Upper lobe of left lung (tissue), 6 donors: ENCODE data around the gene CLEC7A. TPM values are rescaled to one million over a fixed set of nuclear protein-coding genes. Genes with fewer than 3 reads are reported as not detected.

Experiments
- ATAC-seq, 2 donors: fragments of 200-7000 bp; cut with Tn5 transposase; one replicate each; pipeline ENCODE4 v1.9.1; 2022; ENCODE audit warnings: mild to moderate bottlenecking in 2 of 2, moderate library complexity in 2 of 2; ENCODE audit not compliant: low FRiP score in 2 of 2
- DNase-seq, 2 donors: peaks; one replicate each; pipeline ENCODE4 v3.0.0-alpha.2; 2019 to 2020
- H3K27ac ChIP-seq, 4 donors: fragments of 200-600 bp; sonication (generic); one replicate each; pipeline ENCODE4 v1.5.1; 2016 to 2019
- H3K27me3 ChIP-seq, 4 donors: fragments of 200-600 bp; sonication (generic); one replicate each; pipeline ENCODE4 v1.5.1; 2017 to 2019
- H3K36me3 ChIP-seq, 4 donors: fragments of 200-600 bp; sonication (generic); one replicate each; pipeline ENCODE4 v1.5.1; 2016 to 2019
- H3K4me1 ChIP-seq, 4 donors: fragments of 200-600 bp; sonication (generic); one replicate each; pipeline ENCODE4 v1.5.1; 2018 to 2019
- H3K4me3 ChIP-seq, 4 donors: fragments of 200-600 bp; sonication (generic); one replicate each; pipeline ENCODE4 v1.5.1; 2017 to 2019; ENCODE audit warnings: mild to moderate bottlenecking in 2 of 4, moderate library complexity in 1 of 4
- H3K9me3 ChIP-seq, 4 donors: fragments of 200-600 bp; sonication (generic); one replicate each; pipeline ENCODE4 v1.5.1; 2018 to 2019
- EP300 ChIP-seq, 4 donors: sonication (generic); formaldehyde crosslinking; IDR thresholded peaks; one replicate each; pipeline ENCODE4 v1.5.1; 2017; ENCODE audit warnings: antibody characterized with exemption in 4 of 4, control low read depth in 2 of 4
- POLR2A ChIP-seq, 4 donors: fragments of 450-650 bp; IDR thresholded peaks; one replicate each; pipeline ENCODE4 v1.5.1; 2016 to 2017; ENCODE audit warnings: antibody characterized with exemption in 4 of 4, mild to moderate bottlenecking in 2 of 4
- POLR2AphosphoS5 ChIP-seq, 2 donors: sonication (generic); formaldehyde crosslinking; IDR thresholded peaks; one replicate each; pipeline ENCODE4 v1.5.1; 2017; ENCODE audit warnings: antibody characterized with exemption in 2 of 2
- WGBS, 2 donors: methylation state at CpG; one replicate each; pipeline ENCODE4 v1.1.5; 2017 to 2018; 5-methylcytosine and 5-hydroxymethylcytosine counted together
- total RNA-seq, 6 donors: library from RNA; depleted of rRNA in 4 of 6; stranded (reverse); fragments of >200 nt in 4 of 6; gene quantifications; one replicate each; pipeline versions ENCODE4 v1.1.0 to v1.2.1, GENCODE V29; 2016 to 2021
- TF ChIP-seq, protein P1 (sequence below), 6 experiments: fragments of 450-650 bp in 4 of 6; fragments of 200-600 bp in 2 of 6; sonication (generic) in 2 of 6; IDR thresholded peaks; one replicate each; pipeline ENCODE4 v1.5.1; 2016 to 2019; ENCODE audit warnings: antibody characterized with exemption in 6 of 6
- donor health status: DM: no; HTN: no; CAD: no; lungs with moderate emphysema.
- donor health status: DM: no; HTN: yes; CAD: no; lungs with severe emphysema.

CLEC7A gene
- total RNA-seq, 6 donors from 2014 or later = 17.4 to 87.8 (median 28.1) TPM

DNA sequence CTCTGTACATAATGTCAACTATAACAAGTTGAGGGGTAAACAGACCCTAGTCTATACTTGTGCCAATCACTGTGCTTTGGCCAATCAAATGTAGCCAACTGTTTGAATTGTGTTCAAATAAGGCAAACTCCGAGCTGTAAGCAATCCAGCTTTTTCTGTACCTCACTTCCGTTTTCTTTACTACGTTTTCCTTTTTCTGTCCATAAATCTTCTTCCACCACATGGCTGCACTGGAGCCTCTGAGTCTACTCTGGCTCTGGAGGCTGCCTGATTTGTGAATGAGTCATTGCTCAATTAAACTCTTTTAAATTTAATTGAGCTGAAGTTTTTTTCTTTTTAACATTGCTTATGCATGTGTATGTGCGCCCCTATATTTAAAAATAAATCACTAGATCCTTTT is 60.9 kb downstream of the CLEC7A start:
- peak in 1 of 2 donors; percentile 77 for ATAC-seq
- DNase-seq = peak in 1 of 2 donors; percentile 29
- Histone ChIP-seq H3K4me3 (no peak overlapping the region), H3K36me3 (peaks cover 0 to 9% (median 0%) of the 10 kb centered on the region in 4 donors), H3K27ac (peak overlapping the region; percentile 55 to 87 (median 74)), H3K27me3 (no peaks in the 10 kb centered on the region), H3K9me3 (no peaks in the 10 kb centered on the region), H3K4me1 (peaks cover 3 to 23% (median 7%) of the 10 kb centered on the region in 4 donors)
- WGBS, 2 donors = 39 to 42% methylated on average over 4 of the region's 4 CpGs
- TF ChIP-seq, protein P1, sequence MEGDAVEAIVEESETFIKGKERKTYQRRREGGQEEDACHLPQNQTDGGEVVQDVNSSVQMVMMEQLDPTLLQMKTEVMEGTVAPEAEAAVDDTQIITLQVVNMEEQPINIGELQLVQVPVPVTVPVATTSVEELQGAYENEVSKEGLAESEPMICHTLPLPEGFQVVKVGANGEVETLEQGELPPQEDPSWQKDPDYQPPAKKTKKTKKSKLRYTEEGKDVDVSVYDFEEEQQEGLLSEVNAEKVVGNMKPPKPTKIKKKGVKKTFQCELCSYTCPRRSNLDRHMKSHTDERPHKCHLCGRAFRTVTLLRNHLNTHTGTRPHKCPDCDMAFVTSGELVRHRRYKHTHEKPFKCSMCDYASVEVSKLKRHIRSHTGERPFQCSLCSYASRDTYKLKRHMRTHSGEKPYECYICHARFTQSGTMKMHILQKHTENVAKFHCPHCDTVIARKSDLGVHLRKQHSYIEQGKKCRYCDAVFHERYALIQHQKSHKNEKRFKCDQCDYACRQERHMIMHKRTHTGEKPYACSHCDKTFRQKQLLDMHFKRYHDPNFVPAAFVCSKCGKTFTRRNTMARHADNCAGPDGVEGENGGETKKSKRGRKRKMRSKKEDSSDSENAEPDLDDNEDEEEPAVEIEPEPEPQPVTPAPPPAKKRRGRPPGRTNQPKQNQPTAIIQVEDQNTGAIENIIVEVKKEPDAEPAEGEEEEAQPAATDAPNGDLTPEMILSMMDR (IDR thresholded peaks at IDR 0.05) = no peak
- no peak for TF ChIP-seq POLR2A (IDR thresholded peaks at IDR 0.05)
- no peak for TF ChIP-seq POLR2AphosphoS5 (IDR thresholded peaks at IDR 0.05)
- no peak for TF ChIP-seq EP300 (IDR thresholded peaks at IDR 0.05)

DNA sequence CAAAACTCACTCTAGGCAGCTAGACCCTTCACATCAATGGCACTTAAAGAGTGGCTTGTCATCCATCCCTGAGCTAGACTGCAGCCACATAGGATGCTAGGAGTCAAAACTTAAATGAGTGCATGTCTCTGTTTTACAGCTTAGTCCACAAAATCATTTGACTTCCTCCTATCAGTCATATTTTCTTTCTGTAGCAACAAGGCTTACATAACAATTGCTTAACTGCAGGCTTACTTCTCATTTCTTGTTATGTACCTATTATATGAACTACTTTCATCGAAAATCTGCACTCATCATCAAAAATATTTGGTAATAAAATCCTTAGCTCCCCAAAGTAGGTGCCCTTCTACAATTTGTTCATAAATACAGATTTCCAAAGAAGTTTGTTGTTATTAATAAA is 61.4 kb downstream of the CLEC7A start:
- TF ChIP-seq EP300 (IDR thresholded peaks at IDR 0.05) (peak in 1 of 4 donors; percentile 11), POLR2A (IDR thresholded peaks at IDR 0.05) (peak in 1 of 4 donors; percentile 14), POLR2AphosphoS5 (IDR thresholded peaks at IDR 0.05) (peak in 1 of 2 donors; percentile 70)
- TF ChIP-seq, protein P1 (IDR thresholded peaks at IDR 0.05) = no peak
- H3K27ac ChIP-seq = peak overlapping the region; percentile 55 to 87 (median 74)
- ATAC-seq = peak in 1 of 2 donors; percentile 79

GRCh38 chr12:10067942-10068341 is 62.1 kb downstream of the CLEC7A start:
- TF ChIP-seq, protein P1 (IDR thresholded peaks at IDR 0.05) = no peak
- peak in 1 of 4 donors; percentile 14 for TF ChIP-seq POLR2A (IDR thresholded peaks at IDR 0.05)
- TF ChIP-seq EP300 (IDR thresholded peaks at IDR 0.05) = peak in 3 of 4 donors; percentile 54 to 88 (median 81)
- peak; percentile 68 to 82 for TF ChIP-seq POLR2AphosphoS5 (IDR thresholded peaks at IDR 0.05)
- WGBS, 2 donors = 11 to 14% methylated on average over 3 of the region's 3 CpGs
- Histone ChIP-seq H3K4me3 (no peak overlapping the region), H3K36me3 (peaks cover 0 to 4% (median 1%) of the 10 kb centered on the region in 4 donors), H3K4me1 (peaks cover 3 to 23% (median 7%) of the 10 kb centered on the region in 4 donors), H3K27me3 (no peaks in the 10 kb centered on the region), H3K9me3 (no peaks in the 10 kb centered on the region), H3K27ac (peak overlapping the region; percentile 55 to 87 (median 74))
- peak in 1 of 2 donors; percentile 62 for ATAC-seq
- no peak for DNase-seq

More for the DNA sequence above, 61.4 kb downstream of the CLEC7A start:
- peaks cover 0 to 5% (median 0%) of the 10 kb centered on the region in 4 donors for H3K36me3 ChIP-seq
- DNase-seq = no peak
- WGBS, 2 donors = 49 to 53% methylated on average over 1 of the region's 1 CpG
- H3K9me3 ChIP-seq = no peaks in the 10 kb centered on the region
- H3K27me3 ChIP-seq = no peaks in the 10 kb centered on the region
- no peak overlapping the region for H3K4me3 ChIP-seq
- peaks cover 3 to 23% (median 7%) of the 10 kb centered on the region in 4 donors for H3K4me1 ChIP-seq

GRCh38 chr12:10067264-10067663 is 62.7 kb downstream of the CLEC7A start:
- Histone ChIP-seq H3K27ac (peak overlapping the region in 3 of 4 donors; percentile 71 to 87 (median 77)), H3K9me3 (no peaks in the 10 kb centered on the region), H3K36me3 (peaks cover 0 to 4% (median 1%) of the 10 kb centered on the region in 4 donors), H3K4me3 (no peak overlapping the region), H3K27me3 (no peaks in the 10 kb centered on the region), H3K4me1 (peaks cover 3 to 23% (median 7%) of the 10 kb centered on the region in 4 donors)
- TF ChIP-seq POLR2AphosphoS5 (IDR thresholded peaks at IDR 0.05) (no peak), EP300 (IDR thresholded peaks at IDR 0.05) (no peak), POLR2A (IDR thresholded peaks at IDR 0.05) (no peak)
- TF ChIP-seq, protein P1 (IDR thresholded peaks at IDR 0.05) = no peak
- WGBS, 2 donors = 73 to 75% methylated on average over 4 of the region's 4 CpGs
- no peak for DNase-seq
- no peak for ATAC-seq

Other genes starting within 250 kb of the CLEC7A start
- gene KLRF2, start 248.7 kb downstream of the CLEC7A start, total RNA-seq = not detected
- not detected for gene CLEC2A, start 197.8 kb downstream of the CLEC7A start, total RNA-seq
- 10 to 100 TPM in 3 of 6 donors, 1 to 10 TPM in 3; 3.1 to 63.5 (median 9.2) TPM for gene CLEC12A, start 158.8 kb downstream of the CLEC7A start, total RNA-seq
- 1 to 10 TPM in 2 of 6 donors, under 1 TPM in 2, not detected in 2; 0.23 to 1.4 (median 0.68) TPM for gene CLEC1B, start 131.1 kb downstream of the CLEC7A start, total RNA-seq
- gene CLEC12B, start 119.6 kb downstream of the CLEC7A start, total RNA-seq = 1 to 10 TPM in 3 of 6 donors, under 1 TPM in 2, not detected in 1; 0.55 to 2.7 (median 1.1) TPM
- gene CLEC9A, start 99.5 kb downstream of the CLEC7A start, total RNA-seq = under 1 TPM in 3 of 6 donors, not detected in 3; 0.31 to 0.89 (median 0.57) TPM
- gene CLEC1A, start 31.2 kb downstream of the CLEC7A start, total RNA-seq = 10 to 100 TPM in 1 of 6 donors, 1 to 10 TPM in 5; 3.9 to 13.0 (median 6.3) TPM
- gene OLR1, start 41.9 kb upstream of the CLEC7A start, total RNA-seq = 100 to 1,000 TPM in 4 of 6 donors, 10 to 100 TPM in 2; 51.2 to 163 (median 113) TPM
- 1 to 10 TPM in 3 of 6 donors, under 1 TPM in 2, not detected in 1; 0.55 to 2.7 (median 1.1) TPM for gene TMEM52B, start 48.8 kb upstream of the CLEC7A start, total RNA-seq
- 100 to 1,000 TPM in 3 of 6 donors, 10 to 100 TPM in 3; 88.9 to 114 (median 97.9) TPM for gene GABARAPL1, start 82.7 kb upstream of the CLEC7A start, total RNA-seq
- 10 to 100 TPM in 1 of 6 donors, 1 to 10 TPM in 5; 4.7 to 10.9 (median 6.6) TPM for gene KLRD1, start 177.7 kb upstream of the CLEC7A start, total RNA-seq